Vagina (tissue), 2 donors: ENCODE results near the gene HSF5. TPM values are rescaled to one million over a fixed set of nuclear protein-coding genes. Genes with fewer than 3 reads are reported as not detected.

ENCODE experiments used
- DNase-seq, 2 donors: peaks; one replicate each; pipeline ENCODE4 v3.0.0-alpha.2; 2017; ENCODE audit errors: extremely low spot score in 2 of 2
- H3K27ac ChIP-seq: fragments of 200-600 bp; sonication (generic); one replicate; pipeline ENCODE4 v1.5.1; 2019
- H3K27me3 ChIP-seq: fragments of 200-600 bp; sonication (generic); one replicate; pipeline ENCODE4 v1.5.1; 2019
- H3K36me3 ChIP-seq, 2 donors: fragments of 200-600 bp; sonication (generic); one replicate each; pipeline ENCODE4 v1.5.1; 2017 to 2019
- H3K4me1 ChIP-seq: fragments of 200-600 bp; sonication (generic); one replicate; pipeline ENCODE4 v1.5.1; 2019
- H3K4me3 ChIP-seq, 2 donors: fragments of 200-600 bp; sonication (generic); 1 replicate in 1 of 2; 2 replicates in 1 of 2; pipeline ENCODE4 v1.5.1; 2016 to 2019
- H3K9me3 ChIP-seq: fragments of 200-600 bp; sonication (generic); one replicate; pipeline ENCODE4 v1.5.1; 2019
- CTCF ChIP-seq, 3 experiments: fragments of 450-650 bp in 2 of 3; fragments of 200-600 bp in 1 of 3; sonication (generic) in 1 of 3; IDR thresholded peaks; one replicate each; pipeline ENCODE4 v1.5.1; 2017 to 2019; ENCODE audit warnings: antibody characterized with exemption in 3 of 3, mild to moderate bottlenecking in 2 of 3, moderate library complexity in 2 of 3
- POLR2A ChIP-seq, 2 donors: fragments of 450-650 bp; IDR thresholded peaks; one replicate each; pipeline ENCODE4 v1.6.1; 2017; ENCODE audit warnings: antibody characterized with exemption in 2 of 2, mild to moderate bottlenecking in 2 of 2, moderate library complexity in 2 of 2
- POLR2AphosphoS5 ChIP-seq, 2 donors: sonication (generic); formaldehyde crosslinking; IDR thresholded peaks; one replicate each; pipeline ENCODE4 v1.9.0; 2017; ENCODE audit warnings: antibody characterized with exemption in 2 of 2, mild to moderate bottlenecking in 2 of 2, low read depth in 1 of 2; ENCODE audit not compliant: insufficient read depth in 1 of 2
- intact Hi-C: fragments of 100-400 bp; cut with DNase I; formaldehyde crosslinking; loops from one replicate; pipeline ENCODE4 v1.15.1; 2023
- total RNA-seq: library from RNA; depleted of rRNA; stranded (reverse); fragments of >200 nt; gene quantifications from one replicate; pipeline ENCODE4 v1.2.3, GENCODE V29; 2016

The HSF5 gene
- total RNA-seq, 1 donor from 2014 or later = 0.25 TPM

- H3K4me1 ChIP-seq = no peaks in the 10 kb centered on the region
- no peaks in the 10 kb centered on the region for H3K27me3 ChIP-seq
- intact Hi-C loops = no loop called here
- no peak for DNase-seq
- no peak overlapping the region for H3K27ac ChIP-seq
- no peaks in the 10 kb centered on the region for H3K9me3 ChIP-seq
- TF ChIP-seq CTCF (IDR thresholded peaks at IDR 0.05) (no peak), POLR2AphosphoS5 (IDR thresholded peaks at IDR 0.05; ENCODE audit: insufficient read depth in 1 of 2, low read depth in 1 of 2) (no peak), POLR2A (IDR thresholded peaks at IDR 0.05) (no peak)
- no peak overlapping the region for H3K4me3 ChIP-seq
- H3K36me3 ChIP-seq = no peaks in the 10 kb centered on the region
Observed at GRCh38 chr17:58432806-58433573, 55.2 kb downstream of the HSF5 start.

GRCh38 chr17:58427807-58428206 lies 60.4 kb downstream of the HSF5 start:
- H3K36me3 ChIP-seq = no peaks in the 10 kb centered on the region
- DNase-seq = no peak
- intact Hi-C loops = no loop called here
- H3K27ac ChIP-seq = no peak overlapping the region
- H3K4me3 ChIP-seq = no peak overlapping the region
- H3K9me3 ChIP-seq = no peaks in the 10 kb centered on the region
- no peaks in the 10 kb centered on the region for H3K27me3 ChIP-seq
- TF ChIP-seq CTCF (IDR thresholded peaks at IDR 0.05) (no peak), POLR2AphosphoS5 (IDR thresholded peaks at IDR 0.05; ENCODE audit: insufficient read depth in 1 of 2, low read depth in 1 of 2) (no peak), POLR2A (IDR thresholded peaks at IDR 0.05) (no peak)
- no peaks in the 10 kb centered on the region for H3K4me1 ChIP-seq

- intact Hi-C loops = no loop called here
- no peak overlapping the region for H3K27ac ChIP-seq
- no peak overlapping the region for H3K4me3 ChIP-seq
- H3K27me3 ChIP-seq = no peaks in the 10 kb centered on the region
- no peaks in the 10 kb centered on the region for H3K9me3 ChIP-seq
- no peaks in the 10 kb centered on the region for H3K4me1 ChIP-seq
- no peaks in the 10 kb centered on the region for H3K36me3 ChIP-seq
- TF ChIP-seq POLR2AphosphoS5 (IDR thresholded peaks at IDR 0.05; ENCODE audit: insufficient read depth in 1 of 2, low read depth in 1 of 2) (no peak), POLR2A (IDR thresholded peaks at IDR 0.05) (no peak), CTCF (IDR thresholded peaks at IDR 0.05) (no peak)
- no peak for DNase-seq
Observed at GRCh38 chr17:58421711-58422110, 66.5 kb downstream of the HSF5 start.

GRCh38 chr17:58420827-58421226 lies 67.4 kb downstream of the HSF5 start:
- Histone ChIP-seq H3K4me1 (no peaks in the 10 kb centered on the region), H3K27me3 (no peaks in the 10 kb centered on the region), H3K36me3 (no peaks in the 10 kb centered on the region), H3K4me3 (no peak overlapping the region), H3K9me3 (no peaks in the 10 kb centered on the region), H3K27ac (no peak overlapping the region)
- TF ChIP-seq POLR2A (IDR thresholded peaks at IDR 0.05) = no peak
- no peak for DNase-seq
- intact Hi-C loops = no loop called here

- Histone ChIP-seq H3K4me3 (peak within 1 kb of the TSS; percentile 35 to 38), H3K36me3 (no peaks in the 10 kb centered on the region), H3K9me3 (no peaks in the 10 kb centered on the region), H3K27me3 (no peaks in the 10 kb centered on the region), H3K4me1 (no peaks in the 10 kb centered on the region), H3K27ac (peak within 1 kb of the TSS; percentile 58)
- TF ChIP-seq POLR2A (IDR thresholded peaks at IDR 0.05) (peak in 1 of 2 donors; percentile 21), CTCF (IDR thresholded peaks at IDR 0.05) (peak; percentile 36 to 60 (median 53)), POLR2AphosphoS5 (IDR thresholded peaks at IDR 0.05; ENCODE audit: insufficient read depth in 1 of 2, low read depth in 1 of 2) (peak in 1 of 2 donors; percentile 87)
- peak; percentile 96 to 97 for DNase-seq
- intact Hi-C loops = no loop called here
Observed at GRCh38 chr17:58417300-58418092, 70.7 kb downstream of the HSF5 start, which contains the start of gene RNF43. RNF43 (minus strand) TSS chr17:58417534; CDS start chr17:58415577, 1,957 bp downstream.
